Bladder microvascular endothelial cell (primary cell): ENCODE results near the gene CLIP2. TPM values are rescaled to one million over a fixed set of nuclear protein-coding genes. Genes with fewer than 3 reads are reported as not detected.

Experiments used
- total RNA-seq: library from RNA; depleted of rRNA; stranded (reverse); fragments of >200 nt; gene quantifications from 2 replicates; pipeline ENCODE4 v1.2.3, GENCODE V29; 2014

The CLIP2 gene
- total RNA-seq = 31.7 and 65.3 TPM in 2 replicates

DNA sequence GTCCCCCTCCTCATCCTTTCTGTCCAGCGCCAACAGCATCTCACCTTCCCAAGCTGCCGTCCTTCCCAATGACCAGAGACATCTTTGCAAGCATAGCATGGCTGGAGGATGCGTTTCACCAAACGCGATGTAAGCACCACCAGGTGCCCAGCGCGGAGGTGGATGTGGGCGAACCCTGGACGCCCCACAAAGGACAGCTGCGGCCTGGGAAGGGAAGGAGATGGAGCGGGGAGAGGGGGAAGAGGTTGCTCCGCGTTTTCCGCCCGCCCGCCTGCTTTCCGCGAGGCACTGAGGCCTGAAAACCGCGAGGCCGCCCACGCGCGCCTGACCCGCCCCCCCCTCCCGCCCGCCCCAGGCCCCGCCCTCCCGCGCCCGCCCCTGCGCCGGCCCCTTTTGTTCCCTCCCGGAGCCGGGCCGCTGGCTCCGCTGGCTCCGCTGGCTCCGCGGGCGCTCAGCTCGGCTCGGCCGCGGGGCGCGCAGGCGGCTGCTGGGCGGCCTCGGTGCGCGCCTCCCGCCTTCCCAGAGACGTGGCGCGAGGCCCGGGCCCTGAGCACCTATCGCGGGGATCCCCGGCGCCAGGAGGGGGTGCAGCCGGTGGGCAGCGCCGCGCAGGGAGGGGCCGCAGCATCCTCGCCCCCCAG lies at the start of gene CLIP2:
Gene CLIP2, plus strand, starts transcription at position 390 of the 641 bp plus-strand sequence. CDS start 28,140 bp downstream, outside the sequence.

DNA sequence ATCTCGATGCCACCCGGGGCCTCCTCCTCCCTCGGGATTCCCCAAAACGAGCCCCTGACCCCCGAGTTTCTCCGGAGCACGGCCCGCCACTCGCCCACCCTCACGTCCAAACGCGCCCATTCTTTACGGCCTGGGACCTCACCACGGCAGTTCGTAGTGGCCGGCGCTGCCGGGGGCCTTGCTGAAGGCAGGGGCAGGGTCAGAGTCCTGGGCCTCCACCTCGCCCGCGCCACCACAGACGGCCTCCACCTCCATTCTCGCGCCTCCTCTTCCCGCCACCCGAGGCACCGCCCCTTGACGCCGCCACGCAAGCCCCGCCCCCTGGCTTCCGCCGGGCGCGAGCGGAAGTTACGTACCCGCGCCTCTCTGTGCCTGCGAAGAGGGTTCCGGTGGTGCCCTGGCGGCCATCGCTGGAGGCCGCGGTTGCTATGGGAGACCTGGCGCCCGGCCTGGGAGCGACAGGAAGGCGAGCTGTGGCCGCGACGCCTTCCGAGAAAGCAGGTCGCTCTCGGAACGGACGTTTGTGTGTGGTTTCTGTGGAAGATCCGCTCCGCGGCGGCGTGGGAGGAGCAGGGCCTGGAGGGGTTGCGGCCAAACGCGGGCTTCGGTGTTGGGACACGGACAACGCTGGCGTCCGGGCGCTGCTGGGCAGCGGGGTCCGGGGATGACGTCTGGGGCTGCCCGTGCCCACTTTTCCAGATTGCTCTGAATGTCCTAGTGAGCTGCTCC lies 34.9 kb upstream of the CLIP2 start, which contains the start of gene RFC2:
Gene RFC2, minus strand, starts transcription at position 271 of the 729 bp plus-strand sequence. Its CDS starts 16 bp downstream, at position 255.

DNA sequence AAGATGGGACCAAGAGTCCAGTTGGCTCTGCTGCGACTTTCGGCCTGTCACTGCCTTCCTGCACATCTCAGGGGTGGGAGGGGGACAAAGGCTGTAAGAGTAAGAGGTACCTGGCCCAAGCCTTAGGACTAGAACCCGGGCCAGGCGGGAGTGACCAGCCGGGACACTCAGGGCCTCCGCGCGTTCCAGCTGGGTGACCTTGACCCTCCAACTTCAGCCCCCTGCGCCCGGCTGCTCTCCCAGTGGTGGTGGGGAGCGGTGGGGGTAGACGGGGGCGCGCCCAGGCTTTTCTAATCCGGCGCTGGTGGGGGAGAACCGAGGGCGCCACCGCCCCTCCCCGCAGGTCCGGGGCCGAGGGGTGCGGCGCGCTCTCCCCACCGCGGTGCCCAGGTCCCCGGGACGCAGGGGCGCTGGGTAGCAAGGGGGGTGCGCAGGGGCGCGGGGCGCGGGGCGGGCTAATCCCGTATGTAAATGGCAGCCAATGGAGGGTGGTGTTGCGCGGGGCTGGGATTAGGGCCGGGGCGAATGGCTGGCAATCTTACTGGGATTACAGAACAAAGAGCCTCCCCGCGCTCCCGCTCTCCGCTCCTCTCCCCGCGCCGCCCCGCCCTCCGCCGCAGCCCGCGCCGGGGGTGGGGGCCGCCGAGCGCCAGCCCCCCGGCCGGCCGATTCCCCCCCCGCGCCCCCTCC lies 164.3 kb downstream of the CLIP2 start, which contains the start of gene GTF2IRD1:
Gene GTF2IRD1, plus strand, starts transcription at position 585 of the 690 bp plus-strand sequence. CDS start 54,175 bp downstream, outside the sequence.

Other genes with a start within 250 kb of the CLIP2 start
- gene LIMK1, start 205.6 kb upstream of the CLIP2 start, total RNA-seq = 14.7 and 38.9 TPM in 2 replicates
- gene EIF4H, start 115.1 kb upstream of the CLIP2 start, total RNA-seq = 363 and 515 TPM in 2 replicates
- 0.49 and 3.1 TPM in 2 replicates for gene LAT2, start 79.4 kb upstream of the CLIP2 start, total RNA-seq
- gene RFC2, start 35.0 kb upstream of the CLIP2 start, total RNA-seq = 25.0 and 29.3 TPM in 2 replicates
- 3.1 and 6.9 TPM in 2 replicates for gene GTF2IRD1, start 164.5 kb downstream of the CLIP2 start, total RNA-seq